Keratinocyte (primary cell): ENCODE results near the gene DIP2C. TPM values are rescaled to one million over a fixed set of nuclear protein-coding genes. Genes with fewer than 3 reads are reported as not detected.

Source experiments
- DNase-seq: peaks from one replicate; pipeline ENCODE4 v3.0.0-alpha.2; 2011; ENCODE audit warnings: low read depth, missing footprints, low spot score
- FAIRE-seq: peaks from 2 replicates; lab custom pipeline; 2011; peaks lifted over from hg19 to GRCh38; lab: Jason Lieb, UNC
- H2AFZ ChIP-seq: 2 replicates; pipeline ENCODE4 v1.6.0; 2012; ENCODE audit warnings: low read length, control low read depth, inconsistent platforms; ENCODE audit not compliant: control insufficient read depth
- H3K27ac ChIP-seq: 2 replicates; pipeline ENCODE4 v1.5.1; 2011; ENCODE audit warnings: low read length; ENCODE audit not compliant: control insufficient read depth, insufficient read depth
- H3K27me3 ChIP-seq: 3 replicates; pipeline ENCODE4 v1.6.0; 2011; ENCODE audit warnings: low read length; ENCODE audit not compliant: control insufficient read depth, insufficient read depth; ENCODE audit errors: extremely low read depth
- H3K36me3 ChIP-seq, 2 experiments: 2 replicates in 1 of 2; 3 replicates in 1 of 2; pipeline ENCODE4 v1.5.1; 2011; ENCODE audit warnings: low read length in 2 of 2, mild to moderate bottlenecking in 1 of 2; ENCODE audit not compliant: control insufficient read depth in 2 of 2, insufficient read depth in 2 of 2; ENCODE audit errors: extremely low read depth in 1 of 2
- H3K4me1 ChIP-seq: 3 replicates; pipeline ENCODE4 v1.5.1; 2011; ENCODE audit warnings: low read length; ENCODE audit not compliant: control insufficient read depth, insufficient read depth; ENCODE audit errors: extremely low read depth
- H3K4me2 ChIP-seq: 3 replicates; pipeline ENCODE4 v1.6.0; 2011; ENCODE audit warnings: low read depth, low read length; ENCODE audit not compliant: control insufficient read depth, insufficient read depth; ENCODE audit errors: extremely low read depth
- H3K4me3 ChIP-seq, 3 experiments: fragments of 200-600 bp in 1 of 3; sonication (generic) in 1 of 3; 2 replicates in 2 of 3; 3 replicates in 1 of 3; pipeline ENCODE4 v1.5.1; 2011 to 2016; ENCODE audit warnings: low read length in 3 of 3, mild to moderate bottlenecking in 3 of 3, control low read depth in 2 of 3, inconsistent platforms in 1 of 3, low read depth in 1 of 3, mixed read lengths in 1 of 3, mixed run types in 1 of 3, moderate library complexity in 1 of 3; ENCODE audit not compliant: control insufficient read depth in 2 of 3, insufficient read depth in 2 of 3; ENCODE audit errors: extremely low read depth in 1 of 3
- H3K79me2 ChIP-seq: 2 replicates; pipeline ENCODE4 v1.6.0; 2012; ENCODE audit warnings: low read length; ENCODE audit not compliant: control insufficient read depth, insufficient read depth
- H3K9ac ChIP-seq: 3 replicates; pipeline ENCODE4 v1.6.0; 2011; ENCODE audit warnings: low read length; ENCODE audit not compliant: control insufficient read depth, insufficient read depth; ENCODE audit errors: extremely low read depth
- H3K9me1 ChIP-seq: 3 replicates; pipeline ENCODE4 v1.6.0; 2011; ENCODE audit warnings: low read length; ENCODE audit not compliant: control insufficient read depth, insufficient read depth; ENCODE audit errors: extremely low read depth
- H3K9me3 ChIP-seq: 2 replicates; pipeline ENCODE4 v1.5.1; 2012; ENCODE audit warnings: low read depth, low read length; ENCODE audit not compliant: control insufficient read depth
- H4K20me1 ChIP-seq: 3 replicates; pipeline ENCODE4 v1.6.0; 2011; ENCODE audit warnings: low read length; ENCODE audit not compliant: control insufficient read depth, insufficient read depth; ENCODE audit errors: extremely low read depth
- CTCF ChIP-seq, 3 experiments: IDR thresholded peaks in 1 of 3; conservative IDR thresholded peaks in 1 of 3; optimal IDR thresholded peaks in 1 of 3; 2 replicates in 2 of 3; 3 replicates in 1 of 3; pipeline versions ENCODE3 to v1.5.1; 2011; ENCODE audit warnings: low read length in 3 of 3, mild to moderate bottlenecking in 3 of 3, moderate library complexity in 2 of 3, control low read depth in 1 of 3, inconsistent platforms in 1 of 3; ENCODE audit not compliant: insufficient read depth in 2 of 3; ENCODE audit errors: extremely low read depth in 1 of 3
- EZH2 ChIP-seq: IDR thresholded peaks from one replicate; pipeline ENCODE4 v1.6.1; 2012; ENCODE audit warnings: inconsistent platforms, mild to moderate bottlenecking, low read length, moderate library complexity
- dilution Hi-C: fragments of 300-500 bp; cut with MboI; formaldehyde crosslinking; loops from one replicate; pipeline ENCODE4 v1.7.0; 2020; ENCODE audit warnings: low sequenced_read_pairs; ENCODE audit not compliant: extremely low pct_ligation_motif_present
- polyA plus RNA-seq, 5 experiments: library from polyadenylated mRNA; depleted of rRNA in 3 of 5; stranded (reverse) in 3 of 5; stranded (forward) in 1 of 5; unstranded in 1 of 5; fragments of >200 nt; gene quantifications; 1 replicate in 1 of 5; 2 replicates in 3 of 5; 3 replicates in 1 of 5; pipeline versions ENCODE4 v1.2.1 to v1.2.3, GENCODE V29; 2011 to 2012; ENCODE audit warnings: missing spikeins in 2 of 5, low read depth in 1 of 5, low replicate concordance in 1 of 5

DIP2C gene
- polyA plus RNA-seq, 1 donor (not counting 4 experiments of a cell fraction or from before 2014, with no cell fraction given), result 1.3 TPM

- H3K36me3 ChIP-seq, result no peaks in the 10 kb centered on the region
- H3K4me3 ChIP-seq, result no peak overlapping the region
- dilution Hi-C loops, result no loop called here
- FAIRE-seq (no peak), DNase-seq (no peak)
- H3K9ac ChIP-seq, result no peak overlapping the region
- no peak for TF ChIP-seq CTCF (optimal IDR thresholded peaks at IDR 0.05 in 1 of 3, IDR thresholded peaks at IDR 0.05 in 1 of 3, conservative IDR thresholded peaks at IDR 0.05 in 1 of 3; ENCODE audit: extremely low read depth in 1 of 3, insufficient read depth in 2 of 3, low read length in 3 of 3)
- no peak for TF ChIP-seq EZH2
- no peaks in the 10 kb centered on the region for H3K9me1 ChIP-seq
- no peak overlapping the region for H2AFZ ChIP-seq
- H3K4me2 ChIP-seq, result no peak overlapping the region
- no peaks in the 10 kb centered on the region for H3K79me2 ChIP-seq
- H3K27me3 ChIP-seq, result no peaks in the 10 kb centered on the region
- no peaks in the 10 kb centered on the region for H3K4me1 ChIP-seq
- H3K27ac ChIP-seq, result no peak overlapping the region
- no peaks in the 10 kb centered on the region for H3K9me3 ChIP-seq
- H4K20me1 ChIP-seq, result no peaks in the 10 kb centered on the region
These were observed 217.1 kb downstream of the DIP2C start for GRCh38 chr10:472241-472910.

DNA sequence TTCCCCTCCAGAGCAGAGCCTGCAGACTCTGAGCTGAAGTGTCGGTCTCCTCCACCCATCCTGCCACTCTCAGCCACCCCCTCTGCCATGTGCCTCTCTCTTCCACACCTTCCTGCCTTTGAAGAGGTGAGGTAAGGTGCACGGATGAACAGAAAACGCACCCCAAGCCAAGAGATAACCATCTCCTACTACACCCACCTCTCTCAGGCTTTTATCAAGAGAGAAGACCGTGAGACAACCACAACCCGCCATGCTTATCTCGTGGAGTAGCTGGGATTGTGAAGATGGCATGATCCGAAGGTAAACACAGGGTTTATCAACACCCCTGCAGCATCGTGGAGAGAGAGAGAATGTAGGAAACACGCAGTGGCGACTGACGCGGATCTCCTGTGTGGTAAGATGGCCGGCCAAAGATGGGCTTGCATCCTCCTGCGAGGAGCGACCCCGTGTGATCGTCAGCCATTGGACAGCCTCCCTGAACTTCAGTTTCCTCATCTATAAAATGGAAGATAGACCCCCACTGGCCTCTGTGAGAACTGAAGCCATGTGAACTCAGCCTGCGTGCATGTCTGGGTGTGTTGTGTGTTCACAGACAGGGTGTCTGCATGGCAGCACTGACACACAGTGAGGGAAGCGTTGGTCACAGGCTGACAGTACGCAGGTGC, 219.0 kb downstream of the DIP2C start:
- H3K79me2 ChIP-seq, result no peaks in the 10 kb centered on the region
- H3K9me1 ChIP-seq, result no peaks in the 10 kb centered on the region
- H3K27ac ChIP-seq, result no peak overlapping the region
- H3K4me1 ChIP-seq, result no peaks in the 10 kb centered on the region
- no peaks in the 10 kb centered on the region for H3K27me3 ChIP-seq
- H3K4me3 ChIP-seq, result no peak overlapping the region
- no peak overlapping the region for H2AFZ ChIP-seq
- FAIRE-seq, result no peak
- no peaks in the 10 kb centered on the region for H4K20me1 ChIP-seq
- no peak overlapping the region for H3K4me2 ChIP-seq
- H3K9ac ChIP-seq, result no peak overlapping the region
- no peak for DNase-seq
- H3K36me3 ChIP-seq, result no peaks in the 10 kb centered on the region
- H3K9me3 ChIP-seq, result no peaks in the 10 kb centered on the region
- dilution Hi-C loops, result no loop called here
- TF ChIP-seq CTCF (optimal IDR thresholded peaks at IDR 0.05 in 1 of 3, IDR thresholded peaks at IDR 0.05 in 1 of 3, conservative IDR thresholded peaks at IDR 0.05 in 1 of 3; ENCODE audit: extremely low read depth in 1 of 3, insufficient read depth in 2 of 3, low read length in 3 of 3) (no peak), EZH2 (no peak)
